IPS-20b (cell line): Measurements from ENCODE around the gene USP40.

Experiments used
- H3K27ac ChIP-seq: one replicate; pipeline ENCODE4 v1.5.1; 2013; ENCODE audit warnings: low read length
- H3K27me3 ChIP-seq: 2 replicates; pipeline ENCODE4 v1.6.1; 2013; ENCODE audit warnings: mild to moderate bottlenecking, low read length, inconsistent platforms; ENCODE audit not compliant: insufficient read depth
- H3K36me3 ChIP-seq: 2 replicates; pipeline ENCODE4 v1.6.1; 2013; ENCODE audit warnings: low read depth, mild to moderate bottlenecking, inconsistent platforms, low read length, moderate library complexity; ENCODE audit not compliant: insufficient read depth
- H3K4me1 ChIP-seq: 2 replicates; pipeline ENCODE4 v1.6.1; 2013; ENCODE audit warnings: mild to moderate bottlenecking, control low read depth, inconsistent platforms, low read length, moderate library complexity; ENCODE audit not compliant: insufficient read depth
- H3K4me3 ChIP-seq: 2 replicates; pipeline ENCODE4 v1.5.1; 2013; ENCODE audit warnings: mild to moderate bottlenecking, low read length, inconsistent platforms
- H3K9ac ChIP-seq: 2 replicates; pipeline ENCODE4 v1.6.1; 2013; ENCODE audit warnings: low read depth, mild to moderate bottlenecking, inconsistent platforms, low read length, moderate library complexity
- H3K9me3 ChIP-seq: 2 replicates; pipeline ENCODE4 v1.6.1; 2013; ENCODE audit warnings: mild to moderate bottlenecking, low read depth, low read length, inconsistent platforms; ENCODE audit not compliant: insufficient read depth

USP40 gene

GRCh38 chr2:233490831-233491230 is 75.8 kb downstream of the USP40 start:
- no peaks in the 10 kb centered on the region for H3K4me1 ChIP-seq

DNA sequence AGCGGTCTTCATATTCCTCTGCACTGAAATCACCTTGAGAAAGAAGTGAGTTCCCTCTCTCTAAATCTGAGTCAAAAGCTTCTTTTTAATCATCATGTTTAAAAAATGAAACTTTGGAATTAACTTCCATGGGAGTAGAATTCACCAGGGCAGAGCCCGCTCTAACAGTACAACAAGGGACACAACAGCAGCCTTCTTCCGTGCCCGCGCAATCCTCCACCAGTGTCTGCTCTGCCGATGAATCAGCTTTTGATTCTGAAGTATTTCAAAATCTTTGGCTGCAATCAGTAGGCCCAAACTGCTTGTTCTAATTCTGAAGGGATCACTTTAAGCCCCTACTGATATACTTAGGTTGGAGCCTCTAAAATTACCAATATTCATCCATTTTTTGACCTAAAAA is 76.9 kb downstream of the USP40 start:
- peaks cover 4% of the 10 kb centered on the region; the same call in 1 of the 2 replicates for H3K36me3 ChIP-seq
- no peaks in the 10 kb centered on the region for H3K4me1 ChIP-seq
- H3K27me3 ChIP-seq: no peaks in the 10 kb centered on the region
- no peaks in the 10 kb centered on the region for H3K9me3 ChIP-seq
- H3K4me3 ChIP-seq: no peak overlapping the region
- H3K27ac ChIP-seq: no peak overlapping the region
- H3K9ac ChIP-seq: no peak overlapping the region

More at GRCh38 chr2:233490831-233491230, 75.8 kb downstream of the USP40 start:
- H3K27me3 ChIP-seq: no peaks in the 10 kb centered on the region
- H3K36me3 ChIP-seq: no peaks in the 10 kb centered on the region
- no peak overlapping the region for H3K9ac ChIP-seq
- no peak overlapping the region for H3K4me3 ChIP-seq
- no peak overlapping the region for H3K27ac ChIP-seq
- H3K9me3 ChIP-seq: no peaks in the 10 kb centered on the region

GRCh38 chr2:233489143-233489542 is 77.4 kb downstream of the USP40 start:
- no peaks in the 10 kb centered on the region for H3K27me3 ChIP-seq
- no peak overlapping the region for H3K27ac ChIP-seq
- H3K9me3 ChIP-seq: no peaks in the 10 kb centered on the region
- H3K9ac ChIP-seq: no peak overlapping the region
- H3K4me3 ChIP-seq: no peak overlapping the region
- H3K36me3 ChIP-seq: peaks cover 4% of the 10 kb centered on the region; the same call in 1 of the 2 replicates
- no peaks in the 10 kb centered on the region for H3K4me1 ChIP-seq

DNA sequence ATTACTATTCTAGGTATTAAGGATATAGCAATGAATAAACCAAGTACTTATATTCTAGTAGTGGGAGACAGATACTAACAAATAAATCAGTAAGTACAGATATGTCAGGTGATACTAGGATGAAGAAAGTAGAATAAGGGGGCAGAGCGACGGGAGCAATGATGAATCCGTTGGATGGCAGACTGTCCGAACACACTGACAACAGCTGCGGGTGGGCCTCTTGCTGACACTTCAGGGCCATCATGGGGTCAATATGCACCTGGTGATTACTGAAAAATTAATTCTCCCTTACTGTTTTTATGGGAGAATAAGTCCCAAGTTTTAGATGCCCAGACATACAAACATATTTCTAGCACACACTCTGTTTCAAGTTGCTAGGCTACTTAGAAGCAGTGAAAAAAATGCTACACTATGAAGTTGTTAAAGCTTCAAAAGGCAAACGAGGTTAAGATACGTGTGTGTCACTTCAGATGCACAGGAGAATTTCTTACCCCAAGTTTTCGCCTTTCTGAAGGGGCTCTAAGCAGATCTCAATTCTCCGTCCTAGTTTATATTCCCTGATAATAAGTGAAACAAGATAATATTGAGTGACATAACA is 78.7 kb downstream of the USP40 start:
- Histone ChIP-seq H3K36me3 (peaks cover 9% of the 10 kb centered on the region; the same call in 1 of the 2 replicates), H3K27ac (no peak overlapping the region), H3K9ac (no peak overlapping the region), H3K4me3 (no peak overlapping the region), H3K4me1 (no peaks in the 10 kb centered on the region), H3K9me3 (peaks cover 7% of the 10 kb centered on the region), H3K27me3 (no peaks in the 10 kb centered on the region)

DNA sequence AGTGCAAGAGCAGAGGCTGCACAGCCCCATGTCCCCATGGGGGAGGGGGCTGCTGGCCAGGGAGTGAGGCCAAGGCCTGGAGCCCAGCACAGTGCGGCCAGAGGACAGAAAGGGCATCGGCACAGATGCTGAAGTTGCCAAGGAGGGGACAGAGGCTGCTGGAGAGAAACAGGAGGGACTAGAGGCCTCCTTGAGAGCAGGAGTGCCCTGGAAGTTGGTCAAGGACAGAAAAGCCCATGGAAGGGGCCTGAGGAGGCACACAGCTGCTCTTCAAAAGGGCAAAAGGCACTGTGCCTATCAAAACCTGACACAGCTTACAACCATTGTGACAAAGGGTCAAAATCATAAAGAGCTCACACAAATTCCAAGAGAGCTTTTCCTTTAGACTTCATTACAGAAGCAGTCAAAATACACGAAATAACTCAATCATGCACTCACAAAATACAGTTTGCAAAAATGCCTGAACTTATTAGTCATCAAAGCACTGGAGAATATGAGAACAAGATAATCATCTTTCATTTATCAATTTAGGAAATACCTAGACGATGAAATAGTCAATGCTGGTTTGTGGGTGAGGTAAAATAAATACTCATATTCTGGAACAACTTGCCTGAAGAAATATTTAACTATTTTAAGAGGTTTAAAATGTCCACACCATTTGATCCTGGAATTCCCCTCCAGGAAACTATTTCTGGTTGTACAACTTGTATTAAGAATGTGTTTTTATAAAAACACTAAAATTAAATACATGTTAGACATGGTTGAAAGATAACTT is 79.6 kb downstream of the USP40 start:
- Histone ChIP-seq H3K4me3 (no peak overlapping the region), H3K27ac (no peak overlapping the region), H3K4me1 (no peaks in the 10 kb centered on the region), H3K9ac (no peak overlapping the region), H3K36me3 (peaks cover 14% of the 10 kb centered on the region; the same call in 1 of the 2 replicates), H3K27me3 (no peaks in the 10 kb centered on the region), H3K9me3 (peaks cover 14% of the 10 kb centered on the region)

- Histone ChIP-seq H3K4me3 (no peak overlapping the region), H3K27me3 (no peaks in the 10 kb centered on the region), H3K36me3 (peaks cover 14% of the 10 kb centered on the region; the same call in 1 of the 2 replicates), H3K9me3 (peaks cover 14% of the 10 kb centered on the region), H3K9ac (no peak overlapping the region), H3K27ac (no peak overlapping the region), H3K4me1 (no peaks in the 10 kb centered on the region)
These were observed 80.2 kb downstream of the USP40 start for GRCh38 chr2:233486357-233486756.

DNA sequence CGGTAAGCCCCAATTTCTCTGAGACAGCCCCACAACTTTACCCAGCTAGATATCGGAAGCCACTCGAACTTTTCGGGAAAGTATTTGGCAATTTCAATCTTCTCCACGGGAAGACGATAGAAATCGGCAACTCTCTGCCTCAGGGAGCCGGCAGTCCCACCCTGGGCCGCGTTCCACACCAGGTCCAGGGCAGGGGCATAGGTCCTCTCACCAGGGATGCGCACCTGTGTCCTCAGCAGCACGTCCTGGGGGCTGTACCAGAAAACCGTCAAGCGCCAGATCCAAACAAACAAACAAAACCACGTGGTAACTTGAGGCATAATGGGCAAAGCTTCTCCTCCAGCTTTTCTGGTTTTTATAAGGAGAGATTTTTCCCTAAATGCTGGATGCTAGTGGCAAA is 80.9 kb downstream of the USP40 start:
- Histone ChIP-seq H3K27ac (no peak overlapping the region), H3K36me3 (peaks cover 14% of the 10 kb centered on the region; the same call in 1 of the 2 replicates)

DNA sequence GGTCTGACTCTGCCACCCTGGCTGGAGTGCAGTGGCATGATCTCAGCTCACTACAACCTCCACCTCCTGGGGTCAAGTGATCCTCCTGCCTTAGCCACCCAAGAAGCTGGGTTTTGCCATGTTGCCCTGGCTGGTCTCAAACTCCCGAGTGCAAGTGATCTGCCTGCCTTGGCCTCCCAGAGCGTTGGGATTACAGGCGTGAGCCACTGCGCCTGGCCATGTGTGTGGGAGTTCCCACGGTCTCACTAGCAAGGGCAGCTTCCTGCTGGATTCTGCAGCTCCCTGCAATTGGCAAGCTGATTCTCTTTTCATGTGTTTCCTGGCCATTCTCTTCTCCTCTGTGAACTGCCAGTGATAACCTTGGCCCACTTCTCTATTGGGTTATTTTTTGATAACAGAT is 84.0 kb downstream of the USP40 start:
- H3K36me3 ChIP-seq: peaks cover 14% of the 10 kb centered on the region; the same call in 1 of the 2 replicates
- no peaks in the 10 kb centered on the region for H3K27me3 ChIP-seq
- H3K4me3 ChIP-seq: no peak overlapping the region
- no peaks in the 10 kb centered on the region for H3K4me1 ChIP-seq
- peaks cover 14% of the 10 kb centered on the region for H3K9me3 ChIP-seq
- no peak overlapping the region for H3K27ac ChIP-seq
- H3K9ac ChIP-seq: no peak overlapping the region

More for the DNA sequence above, 80.9 kb downstream of the USP40 start:
- H3K9ac ChIP-seq: no peak overlapping the region
- H3K27me3 ChIP-seq: no peaks in the 10 kb centered on the region
- peaks cover 14% of the 10 kb centered on the region for H3K9me3 ChIP-seq
- H3K4me1 ChIP-seq: no peaks in the 10 kb centered on the region
- no peak overlapping the region for H3K4me3 ChIP-seq

- peaks cover 14% of the 10 kb centered on the region for H3K9me3 ChIP-seq
- no peak overlapping the region for H3K9ac ChIP-seq
- H3K4me1 ChIP-seq: no peaks in the 10 kb centered on the region
- H3K4me3 ChIP-seq: no peak overlapping the region
- H3K36me3 ChIP-seq: peaks cover 14% of the 10 kb centered on the region; the same call in 1 of the 2 replicates
- no peaks in the 10 kb centered on the region for H3K27me3 ChIP-seq
- no peak overlapping the region for H3K27ac ChIP-seq
These were observed 85.0 kb downstream of the USP40 start for GRCh38 chr2:233481368-233482142.

GRCh38 chr2:233480490-233481202 is 85.9 kb downstream of the USP40 start:
- peaks cover 14% of the 10 kb centered on the region; the same call in 1 of the 2 replicates for H3K36me3 ChIP-seq
- no peaks in the 10 kb centered on the region for H3K27me3 ChIP-seq
- no peaks in the 10 kb centered on the region for H3K4me1 ChIP-seq
- no peak overlapping the region for H3K27ac ChIP-seq
- H3K9ac ChIP-seq: no peak overlapping the region
- peaks cover 14% of the 10 kb centered on the region for H3K9me3 ChIP-seq
- no peak overlapping the region for H3K4me3 ChIP-seq
